ENCODE data around the gene PSMD13.
"Not testable (repeated sequence)": the region's sequence is repeated elsewhere in the genome, so short reads cannot be mapped to it uniquely, and the experiment has no call there.

GRCh38 chr11:191490-192478, 45.0 kb upstream of the PSMD13 start:
- TF ChIP-seq CTCF (IDR thresholded peaks at IDR 0.05) = peak in 2 of 3 experiments; percentile 36 to 38
- not testable (repeated sequence) for TF ChIP-seq POLR2A (IDR thresholded peaks at IDR 0.05); POLR2AphosphoS5 (IDR thresholded peaks at IDR 0.05; ENCODE audit: insufficient read depth in 1 of 2, low read depth in 1 of 2)

Data from vagina (tissue), 2 donors.